Smooth muscle cell (in vitro differentiated cells): ENCODE measurements around the gene ARHGAP44. TPM values are rescaled to one million over a fixed set of nuclear protein-coding genes. Genes with fewer than 3 reads are reported as not detected.
"Not testable (repeated sequence)": the region's sequence is repeated elsewhere in the genome, so short reads cannot be mapped to it uniquely, and the experiment has no call there.

ENCODE experiments used
- DNase-seq: peaks from one replicate; lab custom pipeline; 2025; ENCODE audit not compliant: unreplicated experiment; lab: John Stamatoyannopoulos, UW
- H2AFZ ChIP-seq: fragments of 200-600 bp; sonication (generic); 2 replicates; pipeline ENCODE4 v1.6.0; 2016; ENCODE audit warnings: antibody characterized with exemption, low read depth, mild to moderate bottlenecking
- H3F3A ChIP-seq: fragments of 200-600 bp; sonication (generic); 2 replicates; pipeline ENCODE4 v1.6.0; 2017; ENCODE audit warnings: antibody characterized with exemption, low read depth
- H3K27ac ChIP-seq: fragments of 200-600 bp; sonication (generic); 2 replicates; pipeline ENCODE4 v1.5.1; 2016; ENCODE audit warnings: low read depth, mild to moderate bottlenecking
- H3K27me3 ChIP-seq: fragments of 200-600 bp; sonication (generic); 2 replicates; pipeline ENCODE4 v1.6.1; 2016; ENCODE audit warnings: low read depth, mild to moderate bottlenecking
- H3K36me3 ChIP-seq: fragments of 200-600 bp; sonication (generic); 2 replicates; pipeline ENCODE4 v1.5.1; 2016; ENCODE audit warnings: low read depth
- H3K4me1 ChIP-seq: fragments of 200-600 bp; sonication (generic); 2 replicates; pipeline ENCODE4 v1.5.1; 2016; ENCODE audit warnings: low read depth
- H3K4me2 ChIP-seq: fragments of 200-600 bp; sonication (generic); 2 replicates; pipeline ENCODE4 v1.6.0; 2016; ENCODE audit warnings: mild to moderate bottlenecking
- H3K4me3 ChIP-seq: fragments of 200-600 bp; sonication (generic); 2 replicates; pipeline ENCODE4 v1.5.1; 2016; ENCODE audit warnings: mild to moderate bottlenecking
- H3K79me2 ChIP-seq: fragments of 200-600 bp; sonication (generic); 2 replicates; pipeline ENCODE4 v1.6.0; 2016; ENCODE audit warnings: low read depth, mild to moderate bottlenecking
- H3K9ac ChIP-seq: fragments of 200-600 bp; sonication (generic); 2 replicates; pipeline ENCODE4 v1.6.0; 2016; ENCODE audit warnings: low read depth
- H3K9me3 ChIP-seq: fragments of 200-600 bp; sonication (generic); replicated peaks from 2 replicates; pipeline ENCODE4 v1.5.1; 2016; ENCODE audit warnings: low read depth
- H4K20me1 ChIP-seq: fragments of 200-600 bp; sonication (generic); 2 replicates; pipeline ENCODE4 v1.6.0; 2016; ENCODE audit warnings: low read depth
- CTCF ChIP-seq: fragments of 200-600 bp; sonication (generic); IDR thresholded peaks from 2 replicates; pipeline ENCODE4 v1.5.1; 2017; ENCODE audit warnings: borderline replicate concordance, mild to moderate bottlenecking, antibody characterized with exemption; ENCODE audit not compliant: insufficient read depth, poor library complexity, severe bottlenecking
- WGBS: methylation state at CpG from one replicate; pipeline ENCODE4 v1.1.7; 2016; ENCODE audit warnings: low lambda C conversion rate; 5-methylcytosine and 5-hydroxymethylcytosine counted together
- polyA plus RNA-seq: library from polyadenylated mRNA; unstranded; fragments of >200 nt; fragmentation: Nextera tagmentation; extraction: Ambion mirVana; gene quantifications from 2 replicates; pipeline ENCODE4 v1.2.1, GENCODE V29; 2016
- total RNA-seq: library from RNA; depleted of rRNA; stranded (reverse); fragments of >200 nt; gene quantifications from 2 replicates; pipeline ENCODE4 v1.2.3, GENCODE V29; 2014

The ARHGAP44 gene
- total and polyA plus RNA-seq, 2 experiments from 2014 or later, result 1.3 to 2.0 TPM

GRCh38 chr17:12865769-12866168 is 76.5 kb downstream of the ARHGAP44 start:
- Histone ChIP-seq H2AFZ (no peak overlapping the region), H3K36me3 (no peaks in the 10 kb centered on the region), H3K9me3 (no peaks in the 10 kb centered on the region), H4K20me1 (no peaks in the 10 kb centered on the region), H3K27ac (no peak overlapping the region), H3K27me3 (no peaks in the 10 kb centered on the region), H3K79me2 (no peaks in the 10 kb centered on the region), H3K4me2 (no peak overlapping the region), H3K4me3 (no peak overlapping the region), H3K4me1 (no peaks in the 10 kb centered on the region), H3F3A (no peaks in the 10 kb centered on the region), H3K9ac (no peak overlapping the region)
- no peak for TF ChIP-seq CTCF
- DNase-seq, result no peak
- 92% methylated on average over 3 of the region's 3 CpGs for WGBS

DNA sequence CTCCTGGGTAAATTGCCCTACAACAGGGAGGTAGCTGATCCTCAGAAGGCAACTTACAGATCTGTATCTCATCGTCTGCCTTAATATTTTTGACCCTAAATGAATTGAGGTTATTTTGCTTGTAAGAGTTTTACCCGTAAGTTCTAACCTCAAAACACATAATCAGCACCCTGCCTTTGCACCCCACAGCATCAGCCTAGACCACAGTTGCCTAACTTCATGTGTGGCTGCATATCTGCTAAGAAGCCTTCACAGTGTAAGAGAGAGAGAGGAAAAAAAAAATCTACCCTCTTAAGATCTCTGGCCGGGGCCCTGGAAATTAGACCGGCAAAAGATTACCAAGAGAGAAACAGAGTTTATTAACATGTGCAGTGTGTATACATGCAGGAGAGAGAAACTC is 76.9 kb downstream of the ARHGAP44 start:
- Histone ChIP-seq H3K79me2 (no peaks in the 10 kb centered on the region), H3K27me3 (no peaks in the 10 kb centered on the region), H4K20me1 (no peaks in the 10 kb centered on the region), H3K4me3 (no peak overlapping the region), H3K9me3 (no peaks in the 10 kb centered on the region), H3F3A (no peaks in the 10 kb centered on the region), H3K36me3 (no peaks in the 10 kb centered on the region), H3K9ac (no peak overlapping the region), H3K27ac (no peak overlapping the region), H2AFZ (no peak overlapping the region), H3K4me2 (no peak overlapping the region), H3K4me1 (no peaks in the 10 kb centered on the region)
- DNase-seq, result no peak
- TF ChIP-seq CTCF, result no peak
- 73% methylated on average over 4 of the region's 4 CpGs for WGBS

- no peak for DNase-seq
- Histone ChIP-seq H3K4me1 (no peaks in the 10 kb centered on the region), H4K20me1 (no peaks in the 10 kb centered on the region), H3K4me2 (no peak overlapping the region), H2AFZ (no peak overlapping the region), H3K79me2 (no peaks in the 10 kb centered on the region), H3K36me3 (no peaks in the 10 kb centered on the region), H3K9ac (no peak overlapping the region), H3K27me3 (no peaks in the 10 kb centered on the region), H3F3A (no peaks in the 10 kb centered on the region), H3K4me3 (no peak overlapping the region), H3K27ac (no peak overlapping the region), H3K9me3 (peaks cover 3% of the 10 kb centered on the region)
- TF ChIP-seq CTCF, result no peak
- WGBS, result 94% methylated on average over 5 of the region's 5 CpGs
Observed at GRCh38 chr17:12867726-12868125, 78.4 kb downstream of the ARHGAP44 start.

GRCh38 chr17:12873415-12874125 is 84.3 kb downstream of the ARHGAP44 start:
- not testable (repeated sequence) for H3K9me3 ChIP-seq, H3K9ac ChIP-seq, H3F3A ChIP-seq, H3K4me3 ChIP-seq, H3K4me1 ChIP-seq, H3K79me2 ChIP-seq, H4K20me1 ChIP-seq, H3K36me3 ChIP-seq, H2AFZ ChIP-seq, H3K4me2 ChIP-seq, H3K27me3 ChIP-seq, H3K27ac ChIP-seq, DNase-seq
- 93% methylated on average over 7 of the region's 7 CpGs for WGBS
